Thyroid gland (tissue), 4 donors: ENCODE measurements around the gene HDGFL2. TPM values are rescaled to one million over a fixed set of nuclear protein-coding genes. Genes with fewer than 3 reads are reported as not detected.

Source experiments
- DNase-seq, 2 donors: peaks; one replicate each; pipeline ENCODE4 v3.0.0-alpha.2; 2019
- H3K27ac ChIP-seq, 3 donors: fragments of 200-600 bp; sonication (generic); 1 replicate in 2 of 3; 2 replicates in 1 of 3; pipeline ENCODE4 v1.5.1; 2016 to 2019; ENCODE audit warnings: mild to moderate bottlenecking in 1 of 3, moderate library complexity in 1 of 3
- H3K27me3 ChIP-seq: fragments of 200-600 bp; sonication (generic); one replicate; pipeline ENCODE4 v1.5.1; 2019
- H3K36me3 ChIP-seq, 2 donors: fragments of 200-600 bp; sonication (generic); one replicate each; pipeline ENCODE4 v1.5.1; 2016 to 2019
- H3K4me1 ChIP-seq, 2 donors: fragments of 200-600 bp; sonication (generic); one replicate each; pipeline ENCODE4 v1.5.1; 2017 to 2019
- H3K4me3 ChIP-seq, 3 donors: fragments of 200-600 bp; sonication (generic); replicated peaks in 1 of 3; 1 replicate in 2 of 3; 2 replicates in 1 of 3; pipeline ENCODE4 v1.5.1; 2016; ENCODE audit warnings: mild to moderate bottlenecking in 1 of 3
- H3K9me3 ChIP-seq: fragments of 200-600 bp; sonication (generic); one replicate; pipeline ENCODE4 v1.5.1; 2017
- CTCF ChIP-seq, 6 experiments: fragments of 200-600 bp in 3 of 6; fragments of 450-650 bp in 3 of 6; sonication (generic) in 3 of 6; IDR thresholded peaks; one replicate each; pipeline ENCODE4 v1.5.1; 2016 to 2019; ENCODE audit warnings: antibody characterized with exemption in 6 of 6, mild to moderate bottlenecking in 2 of 6, inconsistent platforms in 1 of 6, moderate library complexity in 1 of 6
- POLR2A ChIP-seq, 2 donors: fragments of 450-650 bp; IDR thresholded peaks; one replicate each; pipeline ENCODE4 v1.6.1; 2017; ENCODE audit warnings: antibody characterized with exemption in 2 of 2, mild to moderate bottlenecking in 2 of 2, moderate library complexity in 1 of 2
- WGBS, 2 donors: methylation state at CpG; one replicate each; pipeline ENCODE4 v1.1.5; 2017; 5-methylcytosine and 5-hydroxymethylcytosine counted together
- intact Hi-C: fragments of 100-400 bp; cut with DNase I; formaldehyde crosslinking; loops from one replicate; pipeline ENCODE4 v1.15.1; 2023
- total RNA-seq, 4 donors: library from RNA; depleted of rRNA; stranded (reverse); fragments of >200 nt; gene quantifications; one replicate each; pipeline ENCODE4 v1.2.3, GENCODE V29; 2016

Gene HDGFL2
- total RNA-seq, 4 donors from 2014 or later = 26.5 to 42.3 (median 28.4) TPM

DNA sequence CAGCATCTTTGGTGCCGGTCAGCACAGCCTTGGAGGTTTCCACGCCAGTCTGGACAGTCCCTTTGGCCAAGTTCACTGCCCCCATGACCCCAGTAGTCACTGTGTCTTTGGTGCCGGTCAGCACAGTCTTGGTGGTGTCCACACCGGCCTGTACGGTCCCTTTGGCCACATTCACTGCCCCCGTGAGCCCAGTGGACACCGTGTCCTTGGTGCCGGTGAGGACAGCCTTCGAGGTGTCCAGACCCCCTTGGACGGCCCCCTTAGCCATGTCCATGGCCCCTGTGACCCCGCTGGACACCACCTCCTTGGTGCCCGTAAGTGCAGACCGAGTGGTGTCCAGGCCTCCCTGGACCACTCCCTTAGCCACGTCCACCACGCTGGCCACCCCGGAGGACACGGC lies 41.2 kb downstream of the HDGFL2 start:
- Histone ChIP-seq H3K27ac (no peak overlapping the region), H3K27me3 (no peaks in the 10 kb centered on the region), H3K4me3 (no peak overlapping the region), H3K36me3 (no peaks in the 10 kb centered on the region), H3K4me1 (no peaks in the 10 kb centered on the region), H3K9me3 (no peaks in the 10 kb centered on the region)
- DNase-seq = no peak
- WGBS, 2 donors = 88 to 91% methylated on average over 10 to 14 of the region's 17 CpGs
- TF ChIP-seq POLR2A (IDR thresholded peaks at IDR 0.05) (no peak), CTCF (IDR thresholded peaks at IDR 0.05) (no peak)
- intact Hi-C loops = no loop called here

- Histone ChIP-seq H3K4me3 (no peak overlapping the region), H3K36me3 (no peaks in the 10 kb centered on the region), H3K27ac (no peak overlapping the region), H3K9me3 (no peaks in the 10 kb centered on the region), H3K4me1 (no peaks in the 10 kb centered on the region), H3K27me3 (no peaks in the 10 kb centered on the region)
- WGBS, 2 donors = 87 to 93% methylated on average over 5 of the region's 5 CpGs
- TF ChIP-seq CTCF (IDR thresholded peaks at IDR 0.05) (no peak), POLR2A (IDR thresholded peaks at IDR 0.05) (no peak)
- intact Hi-C loops = no loop called here
- DNase-seq = no peak
Measured at GRCh38 chr19:4515732-4516131, 43.6 kb downstream of the HDGFL2 start.

DNA sequence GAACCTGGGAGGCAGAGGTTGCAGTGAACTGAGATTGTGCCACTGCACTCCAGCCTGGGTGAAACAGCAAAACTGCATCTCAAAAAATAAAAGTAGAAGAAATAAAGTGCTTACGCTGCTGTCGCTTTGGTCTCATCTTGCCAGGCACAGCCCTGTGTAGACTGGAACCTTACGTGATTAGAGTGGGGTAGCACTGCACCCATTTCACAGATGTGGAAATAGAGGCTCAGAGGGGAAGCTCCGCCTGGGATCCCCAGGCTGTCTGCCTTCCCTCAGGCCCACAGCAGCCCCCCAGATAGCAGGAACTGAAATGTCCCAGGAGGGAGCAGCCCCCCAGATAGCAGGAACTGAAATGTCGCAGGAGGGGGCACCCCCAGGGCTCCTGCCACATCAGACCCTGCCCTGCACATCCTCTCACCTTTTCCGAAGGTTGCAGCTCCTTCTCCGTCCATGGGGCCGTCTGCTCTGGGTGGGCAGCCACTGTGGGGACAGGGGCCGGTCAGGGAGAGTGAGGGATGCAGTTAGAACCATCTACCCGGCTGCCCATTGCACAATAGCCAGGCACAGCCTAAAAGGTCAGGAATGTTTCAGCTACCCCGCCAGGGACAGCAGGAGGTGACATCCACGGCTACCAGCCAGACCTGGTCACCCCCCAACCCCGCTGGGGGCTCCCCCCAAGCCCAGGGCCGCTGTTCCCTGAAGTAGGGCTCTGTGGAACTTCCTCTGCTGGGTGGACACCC lies 44.3 kb downstream of the HDGFL2 start:
- TF ChIP-seq CTCF (IDR thresholded peaks at IDR 0.05) (no peak), POLR2A (IDR thresholded peaks at IDR 0.05) (no peak)
- Histone ChIP-seq H3K36me3 (no peaks in the 10 kb centered on the region), H3K27ac (no peak overlapping the region), H3K27me3 (no peaks in the 10 kb centered on the region), H3K4me3 (no peak overlapping the region), H3K4me1 (no peaks in the 10 kb centered on the region), H3K9me3 (no peaks in the 10 kb centered on the region)
- no peak for DNase-seq
- intact Hi-C loops = no loop called here
- WGBS, 2 donors = 69 to 72% methylated on average over 11 to 13 of the region's 14 CpGs

DNA sequence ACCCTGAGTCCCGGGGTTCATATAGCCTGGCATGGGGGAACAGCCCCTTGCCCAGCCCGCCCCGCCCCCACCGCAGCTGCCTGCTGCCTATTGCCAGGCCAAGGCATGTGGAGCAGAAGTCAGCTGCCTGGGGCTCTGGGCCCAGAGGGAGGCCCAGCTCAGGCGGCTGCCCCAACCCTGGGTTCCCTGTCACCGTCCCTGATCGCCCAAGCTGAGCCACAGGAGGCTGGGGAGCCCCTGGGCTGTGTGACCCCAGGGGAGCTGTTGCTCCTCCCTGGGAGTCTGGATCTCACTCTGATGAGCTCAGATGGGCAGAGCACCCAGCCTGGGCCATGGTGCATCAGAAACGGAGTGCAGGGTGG lies 44.8 kb downstream of the HDGFL2 start:
- H3K27ac ChIP-seq = no peak overlapping the region
- H3K27me3 ChIP-seq = no peaks in the 10 kb centered on the region
- 49 to 81% methylated on average over 3 to 4 of the region's 8 CpGs for WGBS, 2 donors
- no peak overlapping the region for H3K4me3 ChIP-seq
- no peaks in the 10 kb centered on the region for H3K36me3 ChIP-seq
- intact Hi-C loops = no loop called here
- H3K9me3 ChIP-seq = no peaks in the 10 kb centered on the region
- no peak for DNase-seq
- TF ChIP-seq CTCF (IDR thresholded peaks at IDR 0.05) (no peak), POLR2A (IDR thresholded peaks at IDR 0.05) (no peak)
- no peaks in the 10 kb centered on the region for H3K4me1 ChIP-seq

GRCh38 chr19:4517451-4518057 lies 45.5 kb downstream of the HDGFL2 start:
- 83 to 94% methylated on average over 7 to 22 of the region's 24 CpGs for WGBS, 2 donors

More at GRCh38 chr19:4517451-4518057, 45.5 kb downstream of the HDGFL2 start:
- no peaks in the 10 kb centered on the region for H3K27me3 ChIP-seq
- no peaks in the 10 kb centered on the region for H3K4me1 ChIP-seq
- H3K27ac ChIP-seq = no peak overlapping the region
- H3K9me3 ChIP-seq = no peaks in the 10 kb centered on the region
- no peak for TF ChIP-seq CTCF (IDR thresholded peaks at IDR 0.05)
- TF ChIP-seq POLR2A (IDR thresholded peaks at IDR 0.05) = no peak
- intact Hi-C loops = no loop called here
- H3K36me3 ChIP-seq = no peaks in the 10 kb centered on the region
- no peak for DNase-seq
- no peak overlapping the region for H3K4me3 ChIP-seq
